ENCODE results near the gene PACRG. TPM values are rescaled to one million over a fixed set of nuclear protein-coding genes. Genes with fewer than 3 reads are reported as not detected.

PACRG gene
- total RNA-seq, 5 donors from 2014 or later (not counting 1 experiment from before 2014, with no cell fraction given), result 0.20 to 3.0 (median 1.2) TPM; not detected in 1

DNA sequence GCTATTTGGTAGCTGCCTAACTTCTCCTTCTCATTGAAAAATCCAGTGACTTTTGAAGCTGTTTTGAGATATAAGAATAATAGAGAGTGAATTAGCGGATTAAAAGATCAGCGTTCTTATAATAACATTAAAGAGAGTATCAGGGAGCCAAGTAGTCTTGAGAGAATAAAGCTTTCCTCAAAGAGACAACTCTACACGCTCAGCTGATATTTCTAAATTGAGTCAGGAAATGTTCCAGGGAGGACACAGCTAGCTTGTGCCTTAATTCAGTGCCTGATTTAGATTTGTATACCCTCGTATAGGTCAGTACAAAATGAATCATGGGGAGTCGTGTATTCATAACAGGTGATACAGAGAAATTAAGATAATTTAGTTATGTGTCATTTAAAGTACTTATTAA, 611.7 kb downstream of the PACRG start:
- Histone ChIP-seq H3K27ac (ENCODE audit: low read length) (no peak overlapping the region), H3K36me3 (ENCODE audit: control insufficient read depth in 2 of 2, extremely low read depth in 1 of 2, insufficient read depth in 1 of 2, low read length in 1 of 2) (no peaks in the 10 kb centered on the region), H3K4me1 (ENCODE audit: control insufficient read depth in 1 of 2, extremely low read depth in 1 of 2, insufficient read depth in 2 of 2, low read length in 2 of 2) (no peaks in the 10 kb centered on the region), H3K4me3 (ENCODE audit: control insufficient read depth in 1 of 2, extremely low read depth in 1 of 2, low read length in 1 of 2) (no peak overlapping the region), H3K9me3 (no peaks in the 10 kb centered on the region), H3K27me3 (replicated peaks in 1 of 2; ENCODE audit: control insufficient read depth in 2 of 2, extremely low read depth in 1 of 2, insufficient read depth in 2 of 2, low read length in 1 of 2) (peaks cover 0 to 36% of the 10 kb centered on the region in 2 experiments)
- H3K36me3 Mint-ChIP-seq, result no peaks in the 10 kb centered on the region
- H3K9me3 Mint-ChIP-seq, result no peaks in the 10 kb centered on the region
- H3K4me3 Mint-ChIP-seq, result no peak overlapping the region
- H3K4me1 Mint-ChIP-seq, result peaks cover 0 to 5% (median 2%) of the 10 kb centered on the region in 3 donors
- DNase-seq (no peak), ATAC-seq (replicated peaks in 1 of 4) (no peak)
- POLR2A ChIA-PET, result no interaction called here
- H3K27me3 Mint-ChIP-seq, result peaks cover 17 to 19% of the 10 kb centered on the region in 2 donors
- H3K27ac Mint-ChIP-seq, result no peak overlapping the region
- CTCF ChIA-PET, result no interaction called here
- WGBS (ENCODE audit: insufficient coverage), result no CpG with 5 or more reads among the region's 5 CpGs

DNA sequence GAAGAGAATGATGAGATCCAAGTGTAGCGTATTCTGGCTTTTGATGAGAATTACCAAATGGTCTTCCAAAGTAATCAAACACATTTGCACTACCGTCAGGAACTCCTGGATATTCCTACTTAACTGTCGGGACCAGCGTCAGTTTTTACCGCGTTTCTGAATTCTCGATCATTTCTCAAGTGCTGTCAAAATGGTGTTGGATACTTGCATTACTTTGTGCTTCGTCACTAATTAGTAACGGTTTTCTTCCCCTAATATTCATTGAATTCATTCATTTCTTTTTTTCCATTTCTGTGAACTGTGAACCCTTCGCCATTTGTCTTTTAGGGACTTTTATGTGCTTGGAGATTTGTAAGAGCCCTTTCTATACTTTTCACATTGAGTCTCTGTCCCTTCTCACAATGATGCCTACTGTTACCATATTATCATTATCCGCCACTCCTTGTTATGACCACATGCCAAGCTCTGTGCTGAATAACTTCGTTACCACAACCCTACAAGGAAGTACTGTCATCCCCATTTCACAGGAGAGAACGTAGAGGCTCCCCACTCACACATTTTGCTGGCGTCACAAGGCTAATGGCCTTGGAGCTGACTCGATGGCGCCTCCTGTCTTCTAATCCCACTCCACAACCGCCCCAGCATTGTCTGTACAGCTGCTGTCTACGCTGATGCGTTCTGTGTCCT, 612.6 kb downstream of the PACRG start:
- CTCF ChIA-PET, result no interaction called here
- ATAC-seq (replicated peaks in 1 of 4) (no peak), DNase-seq (no peak)
- H3K9me3 ChIP-seq, result no peaks in the 10 kb centered on the region
- Mint-ChIP-seq H3K4me3 (no peak overlapping the region), H3K4me1 (peaks cover 0 to 5% (median 2%) of the 10 kb centered on the region in 3 donors), H3K27me3 (peaks cover 12 to 15% of the 10 kb centered on the region in 2 donors), H3K9me3 (no peaks in the 10 kb centered on the region), H3K27ac (no peak overlapping the region), H3K36me3 (no peaks in the 10 kb centered on the region)
- 89% methylated on average over 13 of the region's 19 CpGs for WGBS (ENCODE audit: insufficient coverage)
- H3K27me3 ChIP-seq (replicated peaks in 1 of 2; ENCODE audit: control insufficient read depth in 2 of 2, extremely low read depth in 1 of 2, insufficient read depth in 2 of 2, low read length in 1 of 2), result peaks cover 0 to 35% of the 10 kb centered on the region in 2 experiments
- no peaks in the 10 kb centered on the region for H3K4me1 ChIP-seq (ENCODE audit: control insufficient read depth in 1 of 2, extremely low read depth in 1 of 2, insufficient read depth in 2 of 2, low read length in 2 of 2)
- no peak overlapping the region for H3K27ac ChIP-seq (ENCODE audit: low read length)
- H3K36me3 ChIP-seq (ENCODE audit: control insufficient read depth in 2 of 2, extremely low read depth in 1 of 2, insufficient read depth in 1 of 2, low read length in 1 of 2), result no peaks in the 10 kb centered on the region
- POLR2A ChIA-PET, result no interaction called here
- H3K4me3 ChIP-seq (ENCODE audit: control insufficient read depth in 1 of 2, extremely low read depth in 1 of 2, low read length in 1 of 2), result no peak overlapping the region

DNA sequence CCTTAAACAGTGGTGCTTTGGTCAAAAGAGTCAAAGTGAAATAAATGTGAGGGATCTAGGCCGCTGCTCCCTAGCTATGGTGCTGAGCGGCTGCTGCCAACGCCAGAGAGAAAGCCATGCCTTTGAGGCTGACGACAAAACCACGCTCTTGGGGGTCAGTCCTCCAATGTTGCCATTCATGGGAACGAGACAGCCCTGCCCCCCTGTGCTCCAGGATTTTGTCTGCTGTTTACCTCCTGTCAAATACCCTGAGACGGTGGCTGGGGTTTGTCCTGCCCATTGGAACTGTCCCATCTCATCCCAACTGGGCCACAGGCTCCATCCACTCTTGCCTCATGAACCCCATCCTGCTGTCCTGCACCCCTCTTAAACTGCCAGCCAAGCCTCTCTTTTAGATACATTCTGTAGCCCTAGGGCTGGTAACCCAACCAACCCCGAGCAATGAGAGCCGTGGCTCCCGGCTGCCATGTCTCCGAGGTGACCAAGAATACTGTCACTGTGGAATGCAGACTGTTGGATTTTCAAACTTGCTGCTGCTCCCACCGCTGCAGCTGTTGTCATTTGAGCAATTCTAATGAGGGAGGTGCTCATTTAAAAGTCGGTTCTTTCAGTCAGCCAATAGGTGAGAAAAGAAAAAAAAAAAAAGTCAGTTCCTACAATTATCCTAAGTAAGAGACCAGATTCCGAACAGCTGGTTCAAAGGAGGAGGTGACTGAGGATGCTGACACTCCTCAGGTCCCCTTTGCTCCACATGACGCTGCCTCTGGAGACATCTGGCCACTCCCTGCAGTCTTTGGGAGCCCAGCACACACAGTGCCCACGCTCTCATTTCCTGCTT, 613.7 kb downstream of the PACRG start:
- H3K4me3 ChIP-seq (ENCODE audit: control insufficient read depth in 1 of 2, extremely low read depth in 1 of 2, low read length in 1 of 2), result no peak overlapping the region
- H3K27me3 ChIP-seq (replicated peaks in 1 of 2; ENCODE audit: control insufficient read depth in 2 of 2, extremely low read depth in 1 of 2, insufficient read depth in 2 of 2, low read length in 1 of 2), result peaks cover 0 to 25% of the 10 kb centered on the region in 2 experiments
- ATAC-seq (replicated peaks in 1 of 4), result no peak
- WGBS (ENCODE audit: insufficient coverage), result 84% methylated on average over 12 of the region's 16 CpGs
- H3K36me3 ChIP-seq (ENCODE audit: control insufficient read depth in 2 of 2, extremely low read depth in 1 of 2, insufficient read depth in 1 of 2, low read length in 1 of 2), result no peaks in the 10 kb centered on the region
- Mint-ChIP-seq H3K27ac (no peak overlapping the region), H3K4me3 (no peak overlapping the region), H3K9me3 (no peaks in the 10 kb centered on the region), H3K27me3 (peaks cover 6 to 7% of the 10 kb centered on the region in 2 donors), H3K36me3 (no peaks in the 10 kb centered on the region), H3K4me1 (no peaks in the 10 kb centered on the region)
- CTCF ChIA-PET, result interaction anchor here in 1 of 2 donors (0.7 kb wide), 1 partner anchor 629 kb away, joined by 3 read pairs; no protein-coding TSS in a partner anchor
- H3K27ac ChIP-seq (ENCODE audit: low read length), result no peak overlapping the region
- H3K9me3 ChIP-seq, result no peaks in the 10 kb centered on the region
- no peaks in the 10 kb centered on the region for H3K4me1 ChIP-seq (ENCODE audit: control insufficient read depth in 1 of 2, extremely low read depth in 1 of 2, insufficient read depth in 2 of 2, low read length in 2 of 2)
- POLR2A ChIA-PET, result no interaction called here
- DNase-seq, result no peak

DNA sequence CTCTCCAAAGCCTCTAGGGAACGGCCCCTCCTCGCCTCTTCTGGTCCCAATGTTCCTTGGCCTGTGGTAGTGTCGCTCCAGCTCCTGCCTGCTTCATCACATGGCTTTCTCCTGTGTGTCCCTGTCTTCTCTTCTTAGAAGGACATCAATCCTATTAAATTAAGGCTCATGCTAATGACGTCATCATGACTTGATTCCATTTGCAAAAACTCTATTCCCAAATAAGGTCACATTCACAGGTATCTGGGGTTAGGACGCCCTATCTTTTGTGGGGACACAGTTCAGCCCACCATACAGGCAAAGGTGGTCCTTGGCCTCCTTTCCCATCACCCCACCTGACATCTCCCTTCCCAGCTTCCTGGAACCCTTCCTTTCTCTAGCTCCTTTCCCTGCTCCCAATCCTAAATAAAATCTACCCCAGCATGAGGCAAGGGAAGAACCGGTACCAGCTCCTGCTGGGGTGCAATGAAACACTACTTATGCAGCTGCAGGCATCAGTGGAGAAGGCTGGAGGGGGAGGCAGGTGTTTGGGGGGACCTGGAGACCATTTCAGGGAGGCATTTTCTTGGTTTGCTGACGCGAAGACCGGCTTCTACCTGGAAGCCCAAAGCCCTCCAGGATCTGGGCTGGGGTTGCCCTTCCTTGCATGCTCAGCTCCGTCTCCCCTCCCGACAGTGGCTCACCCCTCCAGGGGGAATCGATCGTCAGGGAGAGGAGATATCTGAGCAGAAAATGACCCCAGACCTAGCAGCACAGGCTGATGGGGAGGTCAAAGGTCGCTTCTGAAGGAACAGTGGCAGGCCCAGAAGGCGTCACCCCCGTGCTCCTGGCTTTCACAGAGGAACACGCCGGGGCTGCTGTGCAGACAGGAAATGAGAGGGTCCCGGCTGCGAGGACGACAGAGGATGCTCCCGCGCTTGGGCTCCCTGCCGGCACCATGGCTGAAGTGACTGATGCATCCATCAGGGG, 615.1 kb downstream of the PACRG start:
- Mint-ChIP-seq H3K27ac (no peak overlapping the region), H3K36me3 (no peaks in the 10 kb centered on the region), H3K9me3 (no peaks in the 10 kb centered on the region), H3K4me1 (no peaks in the 10 kb centered on the region), H3K27me3 (peaks cover 0 to 1% of the 10 kb centered on the region in 2 donors), H3K4me3 (no peak overlapping the region)
- H3K4me1 ChIP-seq (ENCODE audit: control insufficient read depth in 1 of 2, extremely low read depth in 1 of 2, insufficient read depth in 2 of 2, low read length in 2 of 2), result no peaks in the 10 kb centered on the region
- DNase-seq, result no peak
- no peak overlapping the region for H3K4me3 ChIP-seq (ENCODE audit: control insufficient read depth in 1 of 2, extremely low read depth in 1 of 2, low read length in 1 of 2)
- ChIA-PET CTCF (no interaction called here), POLR2A (no interaction called here)
- H3K36me3 ChIP-seq (ENCODE audit: control insufficient read depth in 2 of 2, extremely low read depth in 1 of 2, insufficient read depth in 1 of 2, low read length in 1 of 2), result no peaks in the 10 kb centered on the region
- peaks cover 0 to 23% of the 10 kb centered on the region in 2 experiments for H3K27me3 ChIP-seq (replicated peaks in 1 of 2; ENCODE audit: control insufficient read depth in 2 of 2, extremely low read depth in 1 of 2, insufficient read depth in 2 of 2, low read length in 1 of 2)
- no peaks in the 10 kb centered on the region for H3K9me3 ChIP-seq
- no peak overlapping the region for H3K27ac ChIP-seq (ENCODE audit: low read length)
- WGBS (ENCODE audit: insufficient coverage), result 87% methylated on average over 23 of the region's 24 CpGs
- no peak for ATAC-seq (replicated peaks in 1 of 4)

DNA sequence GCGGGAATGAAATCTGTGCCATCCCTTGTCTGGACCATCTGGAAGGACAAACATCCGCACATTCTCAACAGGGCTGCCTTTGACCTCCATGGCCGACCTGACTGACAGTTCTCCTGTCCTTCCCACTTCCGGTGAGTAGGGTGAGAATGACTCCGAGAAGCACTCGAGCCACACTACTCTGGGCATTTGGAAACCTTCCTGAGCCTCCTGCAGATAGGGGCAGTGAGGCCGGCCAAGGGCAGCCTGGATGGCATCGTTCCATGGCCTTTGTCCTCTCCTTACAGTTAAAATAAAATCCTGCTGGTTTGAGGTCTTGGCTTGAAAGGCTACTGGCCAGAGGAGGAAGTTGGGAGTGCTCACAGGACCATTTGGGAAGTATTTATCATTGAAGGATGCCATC, 615.8 kb downstream of the PACRG start:
- ATAC-seq (replicated peaks in 1 of 4) (no peak), DNase-seq (no peak)
- 100% methylated on average over 1 of the region's 8 CpGs for WGBS (ENCODE audit: insufficient coverage)
- H3K9me3 Mint-ChIP-seq, result no peaks in the 10 kb centered on the region
- Histone ChIP-seq H3K27ac (ENCODE audit: low read length) (no peak overlapping the region), H3K9me3 (no peaks in the 10 kb centered on the region), H3K4me3 (ENCODE audit: control insufficient read depth in 1 of 2, extremely low read depth in 1 of 2, low read length in 1 of 2) (no peak overlapping the region), H3K27me3 (replicated peaks in 1 of 2; ENCODE audit: control insufficient read depth in 2 of 2, extremely low read depth in 1 of 2, insufficient read depth in 2 of 2, low read length in 1 of 2) (peaks cover 0 to 21% of the 10 kb centered on the region in 2 experiments), H3K36me3 (ENCODE audit: control insufficient read depth in 2 of 2, extremely low read depth in 1 of 2, insufficient read depth in 1 of 2, low read length in 1 of 2) (no peaks in the 10 kb centered on the region), H3K4me1 (ENCODE audit: control insufficient read depth in 1 of 2, extremely low read depth in 1 of 2, insufficient read depth in 2 of 2, low read length in 2 of 2) (no peaks in the 10 kb centered on the region)
- H3K27ac Mint-ChIP-seq, result no peak overlapping the region
- H3K4me3 Mint-ChIP-seq, result no peak overlapping the region
- H3K27me3 Mint-ChIP-seq, result no peaks in the 10 kb centered on the region
- POLR2A ChIA-PET, result no interaction called here
- CTCF ChIA-PET, result no interaction called here
- no peaks in the 10 kb centered on the region for H3K36me3 Mint-ChIP-seq
- no peaks in the 10 kb centered on the region for H3K4me1 Mint-ChIP-seq

DNA sequence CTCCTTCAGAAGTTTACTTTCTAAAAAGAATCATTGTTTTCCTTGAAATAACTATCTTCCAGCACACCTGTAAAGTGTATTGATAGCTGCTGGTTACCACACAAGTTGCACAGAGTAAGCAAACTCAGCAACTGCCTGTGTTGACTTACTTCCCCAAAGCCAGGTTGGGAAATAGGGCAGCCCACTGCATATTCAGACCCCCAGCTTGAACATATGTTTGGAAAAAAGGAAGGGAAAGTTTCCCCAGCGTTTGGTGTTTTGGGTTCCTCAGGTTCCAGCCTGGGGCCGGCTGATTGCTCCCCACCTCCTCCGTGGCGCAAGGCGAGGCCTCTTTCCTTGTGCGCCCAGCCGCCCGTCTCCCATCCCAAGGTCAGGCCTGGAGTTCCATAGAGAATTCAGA, 616.6 kb downstream of the PACRG start:
- peaks cover 0 to 21% of the 10 kb centered on the region in 2 experiments for H3K27me3 ChIP-seq (replicated peaks in 1 of 2; ENCODE audit: control insufficient read depth in 2 of 2, extremely low read depth in 1 of 2, insufficient read depth in 2 of 2, low read length in 1 of 2)
- WGBS (ENCODE audit: insufficient coverage), result 92% methylated on average over 7 of the region's 8 CpGs
- ChIA-PET CTCF (no interaction called here), POLR2A (interaction anchor here in 1 of 2 donors (0.7 kb wide), 1 partner anchor 692 kb away, joined by 7 read pairs; no protein-coding TSS in a partner anchor)
- H3K4me1 ChIP-seq (ENCODE audit: control insufficient read depth in 1 of 2, extremely low read depth in 1 of 2, insufficient read depth in 2 of 2, low read length in 2 of 2), result no peaks in the 10 kb centered on the region
- no peaks in the 10 kb centered on the region for H3K27me3 Mint-ChIP-seq
- ATAC-seq (replicated peaks in 1 of 4) (no peak), DNase-seq (no peak)
- no peak overlapping the region for H3K27ac Mint-ChIP-seq
- H3K9me3 Mint-ChIP-seq, result no peaks in the 10 kb centered on the region
- H3K9me3 ChIP-seq, result no peaks in the 10 kb centered on the region
- H3K4me1 Mint-ChIP-seq, result no peaks in the 10 kb centered on the region
- H3K27ac ChIP-seq (ENCODE audit: low read length), result no peak overlapping the region
- no peaks in the 10 kb centered on the region for H3K36me3 ChIP-seq (ENCODE audit: control insufficient read depth in 2 of 2, extremely low read depth in 1 of 2, insufficient read depth in 1 of 2, low read length in 1 of 2)
- H3K36me3 Mint-ChIP-seq, result no peaks in the 10 kb centered on the region
- no peak overlapping the region for H3K4me3 Mint-ChIP-seq
- no peak overlapping the region for H3K4me3 ChIP-seq (ENCODE audit: control insufficient read depth in 1 of 2, extremely low read depth in 1 of 2, low read length in 1 of 2)
